GM12865 (cell line): ENCODE data around the gene GOLGA1.
A peak's percentile ranks its signal among the peaks of the same experiment; 100 is the strongest.

Source experiments
- DNase-seq: peaks from one replicate; pipeline ENCODE4 v3.0.0; 2010; ENCODE audit warnings: low read depth
- H3K4me3 ChIP-seq: 2 replicates; pipeline ENCODE4 v1.5.1; 2011; ENCODE audit warnings: mild to moderate bottlenecking, low read depth, low read length, control low read depth
- TF ChIP-seq, protein P1 (sequence below): IDR thresholded peaks from 2 replicates; pipeline ENCODE4 v1.5.1; 2011; ENCODE audit warnings: low read length, control low read depth, low read depth, inconsistent platforms; ENCODE audit not compliant: insufficient read depth; ENCODE audit errors: missing control alignments

The GOLGA1 gene

DNA sequence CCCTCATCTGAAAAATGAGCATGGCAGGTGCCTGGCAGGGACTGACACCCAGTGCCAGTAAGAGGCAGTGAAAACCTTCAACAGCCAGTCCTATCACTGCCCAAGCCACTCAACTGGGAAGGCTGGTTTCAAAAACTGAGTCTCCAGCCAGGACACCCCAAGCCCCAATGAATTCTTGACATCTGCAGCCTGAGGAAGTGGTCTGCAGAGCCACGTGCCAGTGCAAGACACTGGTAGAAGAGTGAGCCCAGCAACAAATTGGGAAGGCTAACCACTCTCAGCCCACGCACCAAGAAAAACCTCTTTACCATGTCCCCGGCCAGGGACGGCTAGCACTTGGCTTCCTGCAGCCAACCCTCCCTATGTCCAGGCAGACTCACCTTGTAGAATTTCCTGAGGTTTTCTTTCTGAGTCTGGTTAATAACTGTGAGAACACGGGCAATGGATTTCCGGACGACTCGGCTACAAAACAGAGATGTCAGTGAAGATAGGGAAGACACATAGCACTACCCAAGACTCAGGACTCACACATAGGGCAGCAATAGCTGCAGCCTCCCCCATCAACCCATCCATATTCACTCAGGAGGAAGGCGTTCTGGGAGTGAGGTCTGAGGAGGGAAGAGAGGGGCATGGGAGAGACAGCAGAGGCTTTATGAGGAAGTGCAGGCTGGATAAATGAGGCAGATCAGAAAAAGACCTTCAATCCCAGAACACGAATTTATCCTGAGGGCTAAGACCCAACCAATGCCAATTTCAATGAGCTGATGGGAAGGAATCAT lies 80.9 kb downstream of the GOLGA1 start:
- DNase-seq: no peak
- peak overlapping the region; percentile 73 for H3K4me3 ChIP-seq
- TF ChIP-seq, protein P1, sequence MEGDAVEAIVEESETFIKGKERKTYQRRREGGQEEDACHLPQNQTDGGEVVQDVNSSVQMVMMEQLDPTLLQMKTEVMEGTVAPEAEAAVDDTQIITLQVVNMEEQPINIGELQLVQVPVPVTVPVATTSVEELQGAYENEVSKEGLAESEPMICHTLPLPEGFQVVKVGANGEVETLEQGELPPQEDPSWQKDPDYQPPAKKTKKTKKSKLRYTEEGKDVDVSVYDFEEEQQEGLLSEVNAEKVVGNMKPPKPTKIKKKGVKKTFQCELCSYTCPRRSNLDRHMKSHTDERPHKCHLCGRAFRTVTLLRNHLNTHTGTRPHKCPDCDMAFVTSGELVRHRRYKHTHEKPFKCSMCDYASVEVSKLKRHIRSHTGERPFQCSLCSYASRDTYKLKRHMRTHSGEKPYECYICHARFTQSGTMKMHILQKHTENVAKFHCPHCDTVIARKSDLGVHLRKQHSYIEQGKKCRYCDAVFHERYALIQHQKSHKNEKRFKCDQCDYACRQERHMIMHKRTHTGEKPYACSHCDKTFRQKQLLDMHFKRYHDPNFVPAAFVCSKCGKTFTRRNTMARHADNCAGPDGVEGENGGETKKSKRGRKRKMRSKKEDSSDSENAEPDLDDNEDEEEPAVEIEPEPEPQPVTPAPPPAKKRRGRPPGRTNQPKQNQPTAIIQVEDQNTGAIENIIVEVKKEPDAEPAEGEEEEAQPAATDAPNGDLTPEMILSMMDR: no peak

DNA sequence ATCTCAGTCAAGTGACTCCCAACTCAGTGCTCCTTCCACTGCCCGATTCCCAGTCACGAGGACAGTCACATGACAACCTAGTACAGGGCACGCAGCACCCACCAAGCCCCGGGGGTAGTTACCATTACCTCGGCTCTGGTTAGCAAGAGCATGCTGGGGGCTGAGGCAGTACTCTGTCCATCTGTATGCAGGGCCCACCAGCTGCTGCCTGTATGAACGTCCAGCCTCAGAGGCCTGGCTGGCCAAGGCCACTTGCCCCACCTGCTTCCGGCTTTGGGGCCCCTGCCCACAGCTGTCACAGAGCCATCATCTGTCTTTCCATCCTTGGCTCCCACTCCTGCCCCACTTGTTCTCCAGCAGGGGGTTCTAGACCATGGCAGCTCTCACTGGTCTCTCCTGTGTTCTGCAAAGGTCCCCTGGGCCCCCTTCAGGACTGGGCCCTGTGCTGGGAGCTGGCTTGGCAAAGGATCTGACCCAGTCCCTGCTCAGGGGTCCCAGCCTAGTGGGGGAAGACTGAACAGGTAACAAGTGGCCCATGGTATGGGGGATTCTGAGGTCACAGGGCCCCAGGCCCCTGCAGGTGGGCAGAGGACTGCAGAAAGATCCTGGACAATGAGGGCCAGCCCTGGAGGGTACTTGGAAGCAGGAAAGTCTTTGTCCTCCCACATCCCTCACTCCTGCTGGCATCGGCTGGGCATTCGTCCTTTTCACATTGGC lies 82.4 kb downstream of the GOLGA1 start:
- no peak for DNase-seq
- TF ChIP-seq, protein P1: peak; percentile 13
- H3K4me3 ChIP-seq: no peak overlapping the region

DNA sequence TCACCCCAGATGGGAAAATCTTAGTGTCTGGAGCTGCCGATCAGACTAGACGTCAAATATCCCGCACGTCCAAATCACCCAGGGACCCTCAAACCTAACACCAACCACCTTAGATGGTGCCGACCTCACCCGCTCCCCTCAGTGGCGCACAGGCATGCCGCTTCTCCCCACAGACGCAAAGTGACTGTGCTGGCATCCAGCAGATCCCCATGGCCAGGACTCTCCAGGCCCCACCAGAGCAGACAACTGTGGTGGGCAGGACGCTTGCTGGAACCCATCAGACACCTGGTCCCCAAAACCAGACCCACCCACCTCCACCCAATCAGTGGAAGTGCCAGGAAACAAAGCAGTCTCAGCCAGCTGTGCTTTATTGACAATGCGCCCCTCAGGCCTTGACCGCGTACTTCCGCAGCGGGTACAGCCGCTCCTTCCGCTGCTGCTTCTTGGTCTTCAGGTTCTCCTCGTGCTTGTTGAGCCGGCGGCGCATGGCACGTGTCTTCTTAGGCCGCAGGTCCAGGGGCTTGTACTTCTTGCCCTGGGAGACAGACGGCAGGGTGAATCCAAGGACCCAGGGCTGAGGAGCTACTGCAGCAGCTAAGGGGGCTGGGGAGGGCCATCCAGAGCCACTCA lies 83.2 kb downstream of the GOLGA1 start:
- TF ChIP-seq, protein P1: no peak
- DNase-seq: no peak
- H3K4me3 ChIP-seq: no peak overlapping the region

DNA sequence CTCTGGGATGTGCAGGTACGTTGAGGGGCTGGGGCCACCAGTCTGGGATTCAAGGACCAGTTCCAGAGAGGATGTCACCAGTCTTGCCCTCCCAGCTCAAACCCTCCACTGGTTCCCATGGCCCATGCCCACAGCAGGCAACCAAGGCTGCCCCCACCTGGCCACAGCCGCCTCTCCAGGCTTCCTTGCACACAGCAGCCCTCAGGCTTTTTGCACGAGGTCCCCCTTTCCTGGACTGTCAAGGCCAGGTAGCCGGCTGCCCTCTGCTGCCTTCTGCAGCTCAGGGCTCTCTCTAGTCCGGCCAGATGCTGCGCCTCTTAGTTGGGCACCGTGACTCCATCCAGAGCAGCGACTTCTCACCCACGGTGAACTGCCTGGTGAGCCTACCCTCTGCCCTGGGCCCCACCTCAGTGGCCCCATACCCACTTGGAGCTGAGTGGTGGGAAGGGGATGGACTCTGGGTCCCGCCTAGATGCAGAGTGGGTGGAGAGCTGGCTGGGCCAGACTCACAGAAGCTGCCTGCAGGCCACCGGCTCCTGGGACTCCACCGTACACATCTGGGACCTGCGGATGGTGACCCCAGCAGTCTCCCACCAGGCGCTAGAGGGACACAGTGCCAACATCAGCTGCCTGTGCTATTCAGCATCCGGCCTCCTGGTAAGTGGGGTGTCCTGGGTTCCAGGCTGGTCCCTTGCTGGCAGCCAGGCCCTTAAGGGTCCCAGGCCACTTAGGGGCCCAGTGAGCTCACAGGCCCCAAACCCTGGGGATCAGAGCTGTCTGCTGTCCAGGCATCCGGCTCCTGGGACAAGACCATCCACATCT lies 84.7 kb downstream of the GOLGA1 start:
- TF ChIP-seq, protein P1: peak; percentile 27
- H3K4me3 ChIP-seq: no peak overlapping the region
- DNase-seq: peak; percentile 54

DNA sequence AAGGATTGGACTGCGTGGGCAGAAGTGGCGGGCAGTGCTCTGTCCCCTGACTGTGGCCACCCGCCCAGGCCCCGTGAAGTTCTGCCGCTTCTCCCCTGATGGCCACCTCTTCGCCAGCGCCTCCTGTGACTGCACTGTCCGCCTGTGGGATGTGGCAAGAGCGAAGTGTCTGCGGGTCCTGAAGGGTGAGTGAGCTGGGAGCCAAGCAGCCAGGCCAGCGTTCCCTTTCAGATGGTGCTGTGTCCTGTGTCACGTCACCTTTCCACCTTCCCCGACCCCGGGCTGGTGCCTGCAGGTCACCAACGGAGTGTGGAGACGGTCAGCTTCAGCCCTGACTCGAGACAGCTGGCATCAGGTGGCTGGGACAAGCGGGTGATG lies 85.3 kb downstream of the GOLGA1 start:
- TF ChIP-seq, protein P1: no peak
- H3K4me3 ChIP-seq: no peak overlapping the region
- DNase-seq: no peak

DNA sequence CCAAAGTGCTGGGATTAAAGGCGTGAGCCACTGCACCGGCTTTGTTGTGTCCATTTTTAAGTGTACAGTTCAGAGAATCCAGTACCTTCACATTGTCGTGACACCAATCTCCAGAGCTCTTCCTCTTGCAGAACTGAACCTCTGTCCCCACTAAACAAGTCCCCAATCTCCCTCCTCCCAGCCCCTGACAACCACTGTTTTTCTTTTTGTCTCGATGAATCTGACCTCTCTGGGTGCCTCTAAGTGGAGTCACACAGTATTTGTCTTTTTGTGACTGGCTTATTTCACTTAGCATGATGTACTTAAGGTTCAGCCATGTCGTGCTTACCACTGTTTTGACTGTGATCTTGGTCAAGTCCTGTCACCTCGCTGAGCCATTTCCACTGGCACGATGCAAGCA lies 86.1 kb downstream of the GOLGA1 start:
- TF ChIP-seq, protein P1: no peak
- no peak overlapping the region for H3K4me3 ChIP-seq
- no peak for DNase-seq
